Thoracic aorta (tissue), 2 donors: ENCODE results near the gene GIPC1. TPM values are rescaled to one million over a fixed set of nuclear protein-coding genes. Genes with fewer than 3 reads are reported as not detected.
"Not testable (repeated sequence)": the region's sequence is repeated elsewhere in the genome, so short reads cannot be mapped to it uniquely, and the experiment has no call there.

Experiments
- ATAC-seq: fragments of 150-250 bp; one replicate; pipeline ENCODE4 v1.8.0; 2017; ENCODE audit warnings: low read depth; ENCODE audit not compliant: insufficient number of reproducible peaks, low FRiP score
- DNase-seq: peaks from one replicate; pipeline ENCODE4 v3.0.0-alpha.2; 2020; ENCODE audit warnings: low spot score
- H3K27ac ChIP-seq, 2 donors: fragments of 200-600 bp; sonication (generic); 1 replicate in 1 of 2; 2 replicates in 1 of 2; pipeline ENCODE4 v1.5.1; 2016; ENCODE audit warnings: mild to moderate bottlenecking in 2 of 2, moderate library complexity in 2 of 2
- H3K27me3 ChIP-seq: fragments of 200-600 bp; sonication (generic); replicated peaks from 2 replicates; pipeline ENCODE4 v1.6.0; 2016; ENCODE audit warnings: mild to moderate bottlenecking; ENCODE audit not compliant: insufficient read depth
- H3K36me3 ChIP-seq: fragments of 200-600 bp; sonication (generic); one replicate; pipeline ENCODE4 v1.5.1; 2016
- H3K4me1 ChIP-seq, 2 donors: fragments of 200-600 bp; sonication (generic); 1 replicate in 1 of 2; 2 replicates in 1 of 2; pipeline versions ENCODE4 v1.5.1 to v1.6.0; 2016; ENCODE audit warnings: low read depth in 2 of 2, mild to moderate bottlenecking in 1 of 2; ENCODE audit not compliant: control insufficient read depth in 1 of 2
- H3K4me3 ChIP-seq: fragments of 200-600 bp; sonication (generic); 2 replicates; pipeline ENCODE4 v1.5.1; 2016; ENCODE audit warnings: mild to moderate bottlenecking
- H3K9me3 ChIP-seq: fragments of 200-600 bp; sonication (generic); 2 replicates; pipeline ENCODE4 v1.5.1; 2016
- CTCF ChIP-seq: fragments of 200-600 bp; sonication (generic); IDR thresholded peaks from one replicate; pipeline ENCODE4 v1.5.1; 2019; ENCODE audit warnings: antibody characterized with exemption
- total RNA-seq, 2 donors: library from RNA; depleted of rRNA; stranded (reverse); fragments of >200 nt; gene quantifications; one replicate each; pipeline versions ENCODE4 v1.1.0 to v1.2.3, GENCODE V29; 2016

The GIPC1 gene
- total RNA-seq, 2 donors from 2014 or later = 56.4 to 77.8 TPM

DNA sequence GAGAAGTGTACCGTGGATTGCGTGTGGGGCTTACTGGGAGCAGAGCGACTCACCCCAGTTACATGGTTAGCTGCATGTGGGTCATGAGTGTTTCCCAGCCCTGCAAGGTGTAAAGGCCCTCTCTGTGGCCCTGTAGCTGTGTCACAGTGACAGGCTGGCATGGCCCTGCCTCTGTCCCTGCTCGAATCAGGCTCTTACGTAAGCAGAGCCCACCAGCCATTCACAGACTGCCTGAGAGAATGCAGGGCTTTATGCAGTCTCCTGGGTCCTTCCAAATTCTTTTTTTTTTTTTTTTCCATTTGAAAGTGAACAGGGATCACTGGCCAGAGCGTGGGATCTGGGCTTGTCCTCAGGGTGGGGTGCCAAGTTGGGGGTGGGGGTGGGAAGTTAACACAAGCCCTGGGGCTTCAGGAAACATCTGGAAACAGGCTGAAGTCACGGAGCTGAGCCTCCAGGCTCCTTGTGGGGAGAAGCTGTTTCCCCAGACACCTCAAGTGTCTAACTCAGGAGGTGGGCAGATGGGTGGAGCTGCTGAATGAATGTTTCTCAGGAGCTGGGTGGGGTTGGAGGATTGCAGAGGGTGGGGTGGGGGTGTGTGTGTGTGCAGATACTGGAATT, 46.9 kb upstream of the GIPC1 start:
- Histone ChIP-seq H3K4me1 (no peaks in the 10 kb centered on the region), H3K27me3 (no peaks in the 10 kb centered on the region), H3K4me3 (no peak overlapping the region), H3K27ac (no peak overlapping the region), H3K9me3 (no peaks in the 10 kb centered on the region), H3K36me3 (no peaks in the 10 kb centered on the region)
- DNase-seq = no peak
- ATAC-seq = no peak
- no peak for TF ChIP-seq CTCF

DNA sequence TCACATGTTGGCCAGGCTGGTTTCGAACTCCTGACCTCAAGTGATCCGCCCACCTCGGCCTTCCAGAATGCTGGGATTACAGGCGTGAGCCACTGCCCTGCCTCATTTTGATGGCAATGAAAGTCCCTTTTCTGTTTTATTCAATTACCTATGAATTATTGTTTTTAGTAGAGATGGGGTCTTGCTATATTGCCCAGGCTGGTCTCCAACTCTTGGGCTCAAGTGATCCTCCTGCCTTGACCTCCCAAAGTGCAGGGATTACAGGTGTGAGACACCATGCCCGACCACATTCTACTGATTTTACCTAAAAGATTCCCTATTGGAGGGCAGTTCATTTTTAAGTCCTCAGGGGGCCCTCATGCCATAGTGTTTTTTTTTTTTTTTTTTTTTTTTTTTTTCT, 46.1 kb upstream of the GIPC1 start:
- not testable (repeated sequence) for ATAC-seq, H3K4me1 ChIP-seq, H3K9me3 ChIP-seq, H3K36me3 ChIP-seq, DNase-seq, H3K27me3 ChIP-seq, H3K27ac ChIP-seq, H3K4me3 ChIP-seq

- Histone ChIP-seq H3K27me3 (no peaks in the 10 kb centered on the region), H3K36me3 (no peaks in the 10 kb centered on the region), H3K9me3 (no peaks in the 10 kb centered on the region), H3K4me1 (no peaks in the 10 kb centered on the region), H3K27ac (no peak overlapping the region), H3K4me3 (no peak overlapping the region)
- DNase-seq (no peak), ATAC-seq (no peak)
- no peak for TF ChIP-seq CTCF
Measured at GRCh38 chr19:14540741-14541525, 45.0 kb upstream of the GIPC1 start.

DNA sequence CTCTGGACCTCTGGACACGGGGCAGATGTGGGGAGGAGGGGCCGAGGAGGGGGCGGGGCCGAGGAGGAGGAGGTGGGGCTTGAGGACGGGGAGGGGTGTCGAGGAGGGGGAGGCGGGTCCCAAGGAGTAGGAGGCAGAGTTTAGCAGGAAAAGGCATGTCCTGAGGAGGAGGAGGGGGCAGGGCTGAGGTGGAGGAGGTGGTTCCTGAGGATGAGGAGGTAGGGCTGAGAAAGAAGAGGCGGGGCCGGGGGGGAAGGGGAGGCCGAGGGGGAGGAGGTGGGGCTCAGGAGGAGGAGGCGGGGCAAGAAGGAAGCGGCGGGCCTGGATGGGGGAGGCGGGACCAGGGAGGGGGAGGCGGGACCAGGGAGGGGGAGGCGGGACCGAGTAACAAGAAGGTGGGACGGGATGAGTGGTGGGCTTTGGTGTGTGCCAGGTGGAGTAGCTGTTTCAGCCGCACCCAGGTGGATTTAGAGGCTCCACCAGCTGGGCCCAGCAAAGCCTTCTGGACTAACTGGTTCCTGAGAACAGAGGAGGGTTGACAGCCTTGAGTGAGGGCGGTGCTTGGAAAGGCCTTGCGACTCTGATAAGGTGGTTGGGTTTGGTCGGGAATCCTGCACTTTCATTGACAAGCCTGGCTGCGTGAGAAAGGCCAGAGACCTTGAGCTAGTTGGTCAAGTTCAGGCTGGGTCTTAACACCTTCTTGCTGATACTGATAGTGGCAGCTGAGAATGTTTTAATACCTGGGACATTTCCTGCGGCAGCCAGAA, 41.2 kb upstream of the GIPC1 start:
- no peaks in the 10 kb centered on the region for H3K27me3 ChIP-seq
- no peak overlapping the region for H3K4me3 ChIP-seq
- no peak for TF ChIP-seq CTCF
- H3K9me3 ChIP-seq = no peaks in the 10 kb centered on the region
- no peaks in the 10 kb centered on the region for H3K36me3 ChIP-seq
- H3K27ac ChIP-seq = no peak overlapping the region
- no peak for DNase-seq
- ATAC-seq = no peak
- no peaks in the 10 kb centered on the region for H3K4me1 ChIP-seq

DNA sequence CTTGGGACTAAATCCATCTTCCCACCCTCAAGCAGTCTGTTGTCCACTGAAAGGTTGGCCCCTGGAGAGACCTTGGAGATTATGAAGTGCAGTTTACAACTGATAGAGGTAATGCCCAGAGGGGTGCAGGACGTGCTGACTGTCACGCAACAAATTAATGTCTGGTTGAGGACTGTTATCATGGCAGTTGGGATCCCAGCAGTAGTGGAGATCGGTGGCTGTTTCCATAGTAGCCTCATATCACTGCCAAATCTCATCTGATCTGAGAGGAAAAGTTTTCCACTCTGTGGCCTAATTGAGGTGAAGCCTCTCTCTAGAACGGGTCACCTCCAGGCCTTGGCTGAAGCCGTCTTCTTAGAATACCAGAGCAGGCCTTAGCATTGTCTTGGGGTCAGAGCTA, 37.5 kb upstream of the GIPC1 start:
- TF ChIP-seq CTCF = no peak
- Histone ChIP-seq H3K4me1 (peaks cover 9 to 13% of the 10 kb centered on the region in 2 donors), H3K4me3 (no peak overlapping the region), H3K27ac (no peak overlapping the region), H3K36me3 (no peaks in the 10 kb centered on the region), H3K9me3 (no peaks in the 10 kb centered on the region), H3K27me3 (no peaks in the 10 kb centered on the region)
- ATAC-seq (no peak), DNase-seq (no peak)
